HL-60 (cell line): ENCODE data around the gene TTLL8.

Experiments used
- DNase-seq, 2 experiments: peaks; one replicate each; pipeline ENCODE4 v3.0.0-alpha.2; 2010 to 2020; ENCODE audit warnings: low read depth in 1 of 2, low spot score in 1 of 2
- H3K27ac ChIP-seq: fragments of 250-450 bp; sonication (Bioruptor Pico); replicated peaks from 2 replicates; pipeline ENCODE4 v1.5.1; 2020; ENCODE audit warnings: mild to moderate bottlenecking, moderate library complexity
- H3K27me3 ChIP-seq: fragments of 250-450 bp; sonication (Bioruptor Pico); 2 replicates; pipeline ENCODE4 v1.5.1; 2021; ENCODE audit warnings: mild to moderate bottlenecking, moderate library complexity; ENCODE audit not compliant: insufficient read depth, poor library complexity, severe bottlenecking
- H3K4me3 ChIP-seq: replicated peaks from 2 replicates; pipeline ENCODE4 v1.5.1; 2011; ENCODE audit warnings: mild to moderate bottlenecking, control low read depth, low read length; ENCODE audit not compliant: insufficient read depth
- GABPA ChIP-seq: IDR thresholded peaks from 2 replicates; pipeline ENCODE4 v1.6.1; 2012; ENCODE audit warnings: low read depth
- POLR2AphosphoS5 ChIP-seq: IDR thresholded peaks from 2 replicates; pipeline ENCODE4 v1.6.1; 2012; ENCODE audit warnings: low read depth
- SPI1 ChIP-seq: IDR thresholded peaks from 2 replicates; pipeline ENCODE4 v1.6.1; 2012; ENCODE audit warnings: low read depth, mild to moderate bottlenecking, borderline replicate concordance
- TF ChIP-seq, protein P1 (sequence below): IDR thresholded peaks from 2 replicates; pipeline ENCODE4 v1.6.1; 2012; ENCODE audit warnings: low read depth; ENCODE audit not compliant: insufficient replicate concordance
- TF ChIP-seq, protein P2 (sequence below): IDR thresholded peaks from one replicate; pipeline ENCODE4 v1.5.1; 2011; ENCODE audit warnings: low read length, control low read depth, inconsistent platforms; ENCODE audit not compliant: insufficient read depth

TTLL8 gene

GRCh38 chr22:50017701-50018224 lies 40.3 kb downstream of the TTLL8 start:
- peaks cover 37% of the 10 kb centered on the region for H3K27me3 ChIP-seq
- H3K27ac ChIP-seq = no peak overlapping the region
- no peak for DNase-seq
- H3K4me3 ChIP-seq = no peak overlapping the region
- TF ChIP-seq GABPA (no peak), SPI1 (no peak), POLR2AphosphoS5 (no peak)
- TF ChIP-seq, protein P1, sequence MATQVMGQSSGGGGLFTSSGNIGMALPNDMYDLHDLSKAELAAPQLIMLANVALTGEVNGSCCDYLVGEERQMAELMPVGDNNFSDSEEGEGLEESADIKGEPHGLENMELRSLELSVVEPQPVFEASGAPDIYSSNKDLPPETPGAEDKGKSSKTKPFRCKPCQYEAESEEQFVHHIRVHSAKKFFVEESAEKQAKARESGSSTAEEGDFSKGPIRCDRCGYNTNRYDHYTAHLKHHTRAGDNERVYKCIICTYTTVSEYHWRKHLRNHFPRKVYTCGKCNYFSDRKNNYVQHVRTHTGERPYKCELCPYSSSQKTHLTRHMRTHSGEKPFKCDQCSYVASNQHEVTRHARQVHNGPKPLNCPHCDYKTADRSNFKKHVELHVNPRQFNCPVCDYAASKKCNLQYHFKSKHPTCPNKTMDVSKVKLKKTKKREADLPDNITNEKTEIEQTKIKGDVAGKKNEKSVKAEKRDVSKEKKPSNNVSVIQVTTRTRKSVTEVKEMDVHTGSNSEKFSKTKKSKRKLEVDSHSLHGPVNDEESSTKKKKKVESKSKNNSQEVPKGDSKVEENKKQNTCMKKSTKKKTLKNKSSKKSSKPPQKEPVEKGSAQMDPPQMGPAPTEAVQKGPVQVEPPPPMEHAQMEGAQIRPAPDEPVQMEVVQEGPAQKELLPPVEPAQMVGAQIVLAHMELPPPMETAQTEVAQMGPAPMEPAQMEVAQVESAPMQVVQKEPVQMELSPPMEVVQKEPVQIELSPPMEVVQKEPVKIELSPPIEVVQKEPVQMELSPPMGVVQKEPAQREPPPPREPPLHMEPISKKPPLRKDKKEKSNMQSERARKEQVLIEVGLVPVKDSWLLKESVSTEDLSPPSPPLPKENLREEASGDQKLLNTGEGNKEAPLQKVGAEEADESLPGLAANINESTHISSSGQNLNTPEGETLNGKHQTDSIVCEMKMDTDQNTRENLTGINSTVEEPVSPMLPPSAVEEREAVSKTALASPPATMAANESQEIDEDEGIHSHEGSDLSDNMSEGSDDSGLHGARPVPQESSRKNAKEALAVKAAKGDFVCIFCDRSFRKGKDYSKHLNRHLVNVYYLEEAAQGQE = no peak
- TF ChIP-seq, protein P2, sequence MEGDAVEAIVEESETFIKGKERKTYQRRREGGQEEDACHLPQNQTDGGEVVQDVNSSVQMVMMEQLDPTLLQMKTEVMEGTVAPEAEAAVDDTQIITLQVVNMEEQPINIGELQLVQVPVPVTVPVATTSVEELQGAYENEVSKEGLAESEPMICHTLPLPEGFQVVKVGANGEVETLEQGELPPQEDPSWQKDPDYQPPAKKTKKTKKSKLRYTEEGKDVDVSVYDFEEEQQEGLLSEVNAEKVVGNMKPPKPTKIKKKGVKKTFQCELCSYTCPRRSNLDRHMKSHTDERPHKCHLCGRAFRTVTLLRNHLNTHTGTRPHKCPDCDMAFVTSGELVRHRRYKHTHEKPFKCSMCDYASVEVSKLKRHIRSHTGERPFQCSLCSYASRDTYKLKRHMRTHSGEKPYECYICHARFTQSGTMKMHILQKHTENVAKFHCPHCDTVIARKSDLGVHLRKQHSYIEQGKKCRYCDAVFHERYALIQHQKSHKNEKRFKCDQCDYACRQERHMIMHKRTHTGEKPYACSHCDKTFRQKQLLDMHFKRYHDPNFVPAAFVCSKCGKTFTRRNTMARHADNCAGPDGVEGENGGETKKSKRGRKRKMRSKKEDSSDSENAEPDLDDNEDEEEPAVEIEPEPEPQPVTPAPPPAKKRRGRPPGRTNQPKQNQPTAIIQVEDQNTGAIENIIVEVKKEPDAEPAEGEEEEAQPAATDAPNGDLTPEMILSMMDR = no peak

DNA sequence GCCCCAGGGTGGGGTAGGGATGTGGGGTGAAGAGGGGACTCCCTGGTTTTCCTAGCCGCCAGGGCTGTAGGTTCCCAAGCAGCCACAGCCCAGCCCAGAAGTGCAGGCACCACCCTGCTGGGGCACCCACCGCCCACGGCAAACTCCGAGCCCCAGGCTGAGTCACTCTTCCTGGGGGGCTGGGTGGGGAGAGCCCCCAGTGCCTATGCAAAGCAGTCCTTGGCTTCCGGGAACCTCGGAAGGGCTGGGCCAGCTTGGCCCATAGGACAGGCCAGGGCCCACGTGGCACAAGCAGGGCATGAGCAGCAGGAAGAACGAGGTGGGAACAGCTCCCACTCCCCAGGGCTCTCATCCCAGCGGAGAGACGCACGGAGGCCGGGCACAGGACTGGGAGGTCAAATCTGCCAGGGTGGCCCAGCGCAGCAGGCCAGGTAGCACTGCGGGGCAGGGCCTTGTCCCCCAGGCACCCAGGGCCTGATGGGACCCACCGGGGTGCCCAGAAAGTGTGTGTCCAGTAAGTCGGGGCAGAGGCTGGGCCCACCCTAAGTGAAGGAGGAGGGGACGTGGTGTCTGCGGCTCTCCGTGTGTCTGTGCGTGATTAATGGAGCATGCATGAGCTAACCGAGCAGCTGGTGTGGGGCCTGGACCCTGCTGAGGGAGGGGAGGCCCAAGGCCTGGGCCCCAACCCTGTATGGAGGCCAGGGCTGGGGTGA lies 41.0 kb downstream of the TTLL8 start:
- TF ChIP-seq, protein P2 = no peak
- TF ChIP-seq, protein P1 = no peak
- no peak for TF ChIP-seq GABPA
- Histone ChIP-seq H3K4me3 (no peak overlapping the region), H3K27ac (no peak overlapping the region), H3K27me3 (peaks cover 43% of the 10 kb centered on the region)
- no peak for DNase-seq

DNA sequence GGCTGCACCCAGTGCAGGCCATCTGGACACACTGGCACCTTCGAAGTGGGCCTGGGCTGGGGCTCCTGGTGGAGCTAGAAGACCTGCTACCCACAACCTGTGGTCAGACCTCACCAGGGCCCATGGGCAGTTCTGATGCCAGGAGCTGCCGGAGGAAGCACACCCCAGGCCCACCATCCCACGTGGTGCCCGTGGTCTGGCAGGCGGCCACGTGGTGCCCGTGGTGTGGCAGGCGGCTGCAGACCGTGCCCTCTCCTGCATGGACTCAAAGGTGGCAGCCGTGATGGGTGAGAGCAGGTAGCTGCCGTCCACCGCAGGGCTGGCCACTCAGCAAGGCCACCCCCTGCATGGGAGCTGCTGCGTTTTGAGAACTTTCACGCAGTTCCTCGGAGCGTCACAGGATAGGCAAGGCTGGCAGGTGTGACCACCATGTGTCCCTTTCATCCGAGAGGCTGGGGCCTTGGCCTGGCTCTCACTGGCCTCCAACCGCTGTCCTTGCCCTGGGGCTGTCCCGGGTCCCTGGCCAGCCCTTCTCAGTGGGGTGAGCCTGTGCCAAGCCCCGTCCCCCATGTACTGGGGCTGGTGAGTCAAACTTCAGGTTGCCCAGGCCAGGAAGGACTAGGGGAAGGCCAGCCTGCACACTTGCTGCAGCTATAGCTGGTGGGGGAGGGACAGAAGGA lies 41.6 kb downstream of the TTLL8 start:
- Histone ChIP-seq H3K27ac (no peak overlapping the region), H3K4me3 (no peak overlapping the region), H3K27me3 (peaks cover 50% of the 10 kb centered on the region)
- TF ChIP-seq, protein P1 = no peak
- TF ChIP-seq SPI1 (no peak), GABPA (no peak), POLR2AphosphoS5 (no peak)
- TF ChIP-seq, protein P2 = no peak
- DNase-seq = no peak
